Measurements from ENCODE around the gene SMCHD1.

DNA sequence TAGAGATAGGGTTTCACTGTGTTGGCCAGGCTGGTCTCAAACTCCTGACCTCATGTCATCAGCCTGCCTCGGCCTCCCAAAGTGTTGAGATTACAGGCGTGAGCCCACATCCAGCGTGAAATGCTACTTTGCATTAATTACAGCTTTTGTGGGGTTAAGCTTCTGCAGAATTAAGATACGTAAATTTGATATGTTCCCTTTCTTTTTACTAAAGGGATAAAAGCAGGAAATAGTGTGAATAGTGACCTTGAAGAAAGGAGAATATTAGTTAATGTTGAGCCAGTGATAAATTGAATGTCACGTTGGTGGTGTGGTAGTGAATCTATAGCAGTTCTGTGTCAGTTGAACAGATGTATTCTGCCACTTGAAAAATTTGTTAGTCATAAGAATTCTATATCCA lies 16.9 kb downstream of the SMCHD1 start:
- TF ChIP-seq BCL11A (IDR thresholded peaks at IDR 0.05; ENCODE audit: low read depth, low read length) (no peak), BRCA1 (IDR thresholded peaks at IDR 0.05; ENCODE audit: low read depth, low read length) (no peak), TCF3 (IDR thresholded peaks at IDR 0.05; ENCODE audit: borderline replicate concordance, insufficient read depth, low read depth, low read length) (no peak), RAD21 (IDR thresholded peaks at IDR 0.05; ENCODE audit: insufficient read depth, low read depth, low read length) (no peak), ETV6 (conservative IDR thresholded peaks at IDR 0.05 in 1 of 2, IDR thresholded peaks at IDR 0.05 in 1 of 2; ENCODE audit: borderline replicate concordance in 1 of 2, low read depth in 1 of 2) (no peak)
